Peyer's patch (tissue), 4 donors: Measurements from ENCODE around the gene GPR176.

Experiments
- POLR2A ChIP-seq, 2 donors: fragments of 450-650 bp; IDR thresholded peaks; one replicate each; pipeline ENCODE4 v1.5.1; 2017; ENCODE audit warnings: antibody characterized with exemption in 2 of 2, mild to moderate bottlenecking in 2 of 2, moderate library complexity in 2 of 2
- TF ChIP-seq, protein P1 (sequence below), 6 experiments: fragments of 450-650 bp in 4 of 6; fragments of 200-600 bp in 2 of 6; sonication (generic) in 1 of 6; IDR thresholded peaks; one replicate each; pipeline ENCODE4 v1.5.1; 2017 to 2019; ENCODE audit warnings: antibody characterized with exemption in 6 of 6, mild to moderate bottlenecking in 3 of 6, moderate library complexity in 1 of 6

DNA sequence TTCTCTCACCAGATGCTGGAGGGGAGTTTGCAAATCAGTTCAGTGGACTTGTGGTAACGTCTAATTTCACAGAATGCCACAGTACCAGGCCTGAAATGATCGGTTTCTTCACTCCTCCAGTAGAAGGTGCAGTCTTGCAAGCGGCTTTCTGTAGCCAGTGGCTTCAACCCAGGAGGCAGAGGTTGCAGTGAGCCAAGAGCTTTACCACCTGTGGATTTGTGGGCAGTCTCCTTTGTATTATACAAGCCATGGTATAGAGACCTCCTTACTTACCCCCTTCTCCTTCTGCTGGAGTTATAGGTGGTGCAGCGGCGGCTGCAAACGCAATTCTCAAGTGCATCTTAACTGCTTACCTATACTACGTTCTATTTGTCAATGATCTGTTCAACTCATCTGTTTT lies 31.5 kb upstream of the GPR176 start:
- TF ChIP-seq, protein P1, sequence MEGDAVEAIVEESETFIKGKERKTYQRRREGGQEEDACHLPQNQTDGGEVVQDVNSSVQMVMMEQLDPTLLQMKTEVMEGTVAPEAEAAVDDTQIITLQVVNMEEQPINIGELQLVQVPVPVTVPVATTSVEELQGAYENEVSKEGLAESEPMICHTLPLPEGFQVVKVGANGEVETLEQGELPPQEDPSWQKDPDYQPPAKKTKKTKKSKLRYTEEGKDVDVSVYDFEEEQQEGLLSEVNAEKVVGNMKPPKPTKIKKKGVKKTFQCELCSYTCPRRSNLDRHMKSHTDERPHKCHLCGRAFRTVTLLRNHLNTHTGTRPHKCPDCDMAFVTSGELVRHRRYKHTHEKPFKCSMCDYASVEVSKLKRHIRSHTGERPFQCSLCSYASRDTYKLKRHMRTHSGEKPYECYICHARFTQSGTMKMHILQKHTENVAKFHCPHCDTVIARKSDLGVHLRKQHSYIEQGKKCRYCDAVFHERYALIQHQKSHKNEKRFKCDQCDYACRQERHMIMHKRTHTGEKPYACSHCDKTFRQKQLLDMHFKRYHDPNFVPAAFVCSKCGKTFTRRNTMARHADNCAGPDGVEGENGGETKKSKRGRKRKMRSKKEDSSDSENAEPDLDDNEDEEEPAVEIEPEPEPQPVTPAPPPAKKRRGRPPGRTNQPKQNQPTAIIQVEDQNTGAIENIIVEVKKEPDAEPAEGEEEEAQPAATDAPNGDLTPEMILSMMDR (IDR thresholded peaks at IDR 0.05), result no peak
- TF ChIP-seq POLR2A (IDR thresholded peaks at IDR 0.05), result no peak
